LNCAP (cell line): ENCODE measurements around the gene FADS6.

ENCODE experiments used
- CTCF ChIP-seq: fragments of 450-650 bp; IDR thresholded peaks from 2 replicates; pipeline ENCODE4 v1.5.1; 2017; ENCODE audit warnings: mild to moderate bottlenecking

FADS6 gene

GRCh38 chr17:74888469-74888868 is 5.0 kb downstream of the FADS6 start:
- TF ChIP-seq CTCF, result no peak

GRCh38 chr17:74883241-74883745 is 10.1 kb downstream of the FADS6 start:
- TF ChIP-seq CTCF, result no peak

GRCh38 chr17:74882517-74883240 is 10.8 kb downstream of the FADS6 start:
- TF ChIP-seq CTCF, result no peak

GRCh38 chr17:74881073-74881472 is 12.4 kb downstream of the FADS6 start:
- no peak for TF ChIP-seq CTCF

GRCh38 chr17:74879308-74879707 is 14.1 kb downstream of the FADS6 start:
- no peak for TF ChIP-seq CTCF

GRCh38 chr17:74878658-74879057 is 14.8 kb downstream of the FADS6 start:
- no peak for TF ChIP-seq CTCF

GRCh38 chr17:74877592-74878548 is 15.6 kb downstream of the FADS6 start:
- TF ChIP-seq CTCF, result no peak
